Stimulated activated CD4-positive, alpha-beta T cell treated with anti-CD3 and anti-CD28 coated beads, Interleukin-2, amount 100 ng/mL, for 24 hours (primary cell): Measurements from ENCODE around the gene TMEM175.
A peak's percentile ranks its signal among the peaks of the same experiment; 100 is the strongest.
"Not testable (repeated sequence)": the region's sequence is repeated elsewhere in the genome, so short reads cannot be mapped to it uniquely, and the experiment has no call there.

Experiments
- DNase-seq, 2 donors: peaks; one replicate each; pipeline ENCODE4 v3.0.0-alpha.2; 2020

Gene TMEM175

GRCh38 chr4:993111-994029 is 61.1 kb downstream of the TMEM175 start, which contains the start of gene SLC26A1:
TSS of gene SLC26A1 (minus strand) at chr4:993404. CDS start at chr4:991703, 1,701 bp downstream.
- no peak for DNase-seq

GRCh38 chr4:995311-996026 is 63.2 kb downstream of the TMEM175 start:
- no peak for DNase-seq

GRCh38 chr4:996030-996996 is 64.1 kb downstream of the TMEM175 start:
- no peak for DNase-seq

- no peak for DNase-seq
Observed at GRCh38 chr4:996997-997374, 64.7 kb downstream of the TMEM175 start.

GRCh38 chr4:997375-998071 is 65.3 kb downstream of the TMEM175 start:
- no peak for DNase-seq

- no peak for DNase-seq
Observed at GRCh38 chr4:998096-998691, 65.9 kb downstream of the TMEM175 start.

GRCh38 chr4:999240-999863 is 67.1 kb downstream of the TMEM175 start:
- not testable (repeated sequence) for DNase-seq

- no peak for DNase-seq
Observed at GRCh38 chr4:999882-1000425, 67.7 kb downstream of the TMEM175 start.

GRCh38 chr4:1000686-1001260 is 68.5 kb downstream of the TMEM175 start:
- no peak for DNase-seq

GRCh38 chr4:1001561-1002130 is 69.4 kb downstream of the TMEM175 start:
- DNase-seq, result no peak

- DNase-seq, result peak in 1 of 2 donors; percentile 38
Observed at GRCh38 chr4:1002131-1002630, 69.9 kb downstream of the TMEM175 start.

- DNase-seq, result no peak
Observed at GRCh38 chr4:1002631-1003251, 70.5 kb downstream of the TMEM175 start.

- DNase-seq, result no peak
Observed at GRCh38 chr4:1003271-1004070, 71.2 kb downstream of the TMEM175 start.

GRCh38 chr4:1004071-1004418 is 71.8 kb downstream of the TMEM175 start:
- no peak for DNase-seq

GRCh38 chr4:1004557-1005485 is 72.6 kb downstream of the TMEM175 start:
- no peak for DNase-seq

- no peak for DNase-seq
Observed at GRCh38 chr4:1006856-1007255, 74.6 kb downstream of the TMEM175 start.
